ENCODE measurements around the gene ZNF385C. TPM values are rescaled to one million over a fixed set of nuclear protein-coding genes. Genes with fewer than 3 reads are reported as not detected.
"Not testable (repeated sequence)": the region's sequence is repeated elsewhere in the genome, so short reads cannot be mapped to it uniquely, and the experiment has no call there.

Gene ZNF385C
- total RNA-seq, 1 donor from 2014 or later, result under 0.01 TPM

DNA sequence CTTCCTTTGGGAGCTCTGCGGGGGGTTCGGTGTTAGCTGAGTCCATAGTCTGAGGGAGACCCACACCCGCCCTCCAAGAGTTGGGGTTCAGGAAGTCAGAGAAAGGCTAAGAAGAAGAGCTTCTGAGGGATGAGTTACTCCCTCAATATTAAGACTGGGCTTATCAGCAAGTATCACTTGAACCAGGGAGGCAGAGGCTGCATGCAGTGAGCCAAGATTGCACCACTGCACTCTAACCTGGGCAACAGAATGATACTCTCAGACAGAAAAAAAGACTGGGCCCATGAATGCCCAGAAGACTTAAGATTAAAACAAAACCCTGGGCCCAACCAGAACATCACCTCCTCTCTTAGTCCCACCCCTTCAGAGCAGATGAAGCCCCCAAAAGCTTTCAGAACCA is 72.3 kb downstream of the ZNF385C start:
- Histone ChIP-seq H3K4me3 (ENCODE audit: low read depth, low read length) (no peak overlapping the region), H3K27me3 (ENCODE audit: control insufficient read depth, insufficient read depth, low read length) (no peaks in the 10 kb centered on the region), H3K36me3 (ENCODE audit: control insufficient read depth, insufficient read depth, low read length) (peaks cover 18% of the 10 kb centered on the region)
- FAIRE-seq (no peak), DNase-seq (ENCODE audit: low read depth) (no peak)
- TF ChIP-seq, protein P1, sequence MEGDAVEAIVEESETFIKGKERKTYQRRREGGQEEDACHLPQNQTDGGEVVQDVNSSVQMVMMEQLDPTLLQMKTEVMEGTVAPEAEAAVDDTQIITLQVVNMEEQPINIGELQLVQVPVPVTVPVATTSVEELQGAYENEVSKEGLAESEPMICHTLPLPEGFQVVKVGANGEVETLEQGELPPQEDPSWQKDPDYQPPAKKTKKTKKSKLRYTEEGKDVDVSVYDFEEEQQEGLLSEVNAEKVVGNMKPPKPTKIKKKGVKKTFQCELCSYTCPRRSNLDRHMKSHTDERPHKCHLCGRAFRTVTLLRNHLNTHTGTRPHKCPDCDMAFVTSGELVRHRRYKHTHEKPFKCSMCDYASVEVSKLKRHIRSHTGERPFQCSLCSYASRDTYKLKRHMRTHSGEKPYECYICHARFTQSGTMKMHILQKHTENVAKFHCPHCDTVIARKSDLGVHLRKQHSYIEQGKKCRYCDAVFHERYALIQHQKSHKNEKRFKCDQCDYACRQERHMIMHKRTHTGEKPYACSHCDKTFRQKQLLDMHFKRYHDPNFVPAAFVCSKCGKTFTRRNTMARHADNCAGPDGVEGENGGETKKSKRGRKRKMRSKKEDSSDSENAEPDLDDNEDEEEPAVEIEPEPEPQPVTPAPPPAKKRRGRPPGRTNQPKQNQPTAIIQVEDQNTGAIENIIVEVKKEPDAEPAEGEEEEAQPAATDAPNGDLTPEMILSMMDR (IDR thresholded peaks at IDR 0.05; ENCODE audit: insufficient read depth, low read length, severe bottlenecking), result no peak

DNA sequence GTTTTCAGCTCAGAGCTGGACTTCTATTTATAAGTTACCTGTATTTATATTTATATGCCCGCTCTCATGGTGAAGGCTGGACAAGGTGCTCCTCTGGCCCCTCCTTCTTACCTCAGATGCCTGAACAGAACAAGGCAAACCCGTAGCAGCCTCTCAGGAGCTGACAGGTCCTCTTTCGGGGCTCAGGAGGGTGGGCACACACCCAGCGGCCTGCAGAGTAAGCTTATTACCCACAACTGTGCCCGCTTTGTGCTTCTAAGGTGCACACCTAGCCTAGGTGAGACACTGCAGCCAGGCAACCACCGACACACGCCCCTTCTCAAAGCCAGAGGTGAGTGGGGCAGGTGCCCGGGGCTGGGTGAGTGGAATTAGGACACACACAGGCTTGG is 73.1 kb downstream of the ZNF385C start:
- Histone ChIP-seq H3K36me3 (ENCODE audit: control insufficient read depth, insufficient read depth, low read length) (peaks cover 18% of the 10 kb centered on the region), H3K4me3 (ENCODE audit: low read depth, low read length) (no peak overlapping the region), H3K27me3 (ENCODE audit: control insufficient read depth, insufficient read depth, low read length) (no peaks in the 10 kb centered on the region)
- FAIRE-seq (no peak), DNase-seq (ENCODE audit: low read depth) (no peak)
- TF ChIP-seq, protein P1 (IDR thresholded peaks at IDR 0.05; ENCODE audit: insufficient read depth, low read length, severe bottlenecking), result no peak

DNA sequence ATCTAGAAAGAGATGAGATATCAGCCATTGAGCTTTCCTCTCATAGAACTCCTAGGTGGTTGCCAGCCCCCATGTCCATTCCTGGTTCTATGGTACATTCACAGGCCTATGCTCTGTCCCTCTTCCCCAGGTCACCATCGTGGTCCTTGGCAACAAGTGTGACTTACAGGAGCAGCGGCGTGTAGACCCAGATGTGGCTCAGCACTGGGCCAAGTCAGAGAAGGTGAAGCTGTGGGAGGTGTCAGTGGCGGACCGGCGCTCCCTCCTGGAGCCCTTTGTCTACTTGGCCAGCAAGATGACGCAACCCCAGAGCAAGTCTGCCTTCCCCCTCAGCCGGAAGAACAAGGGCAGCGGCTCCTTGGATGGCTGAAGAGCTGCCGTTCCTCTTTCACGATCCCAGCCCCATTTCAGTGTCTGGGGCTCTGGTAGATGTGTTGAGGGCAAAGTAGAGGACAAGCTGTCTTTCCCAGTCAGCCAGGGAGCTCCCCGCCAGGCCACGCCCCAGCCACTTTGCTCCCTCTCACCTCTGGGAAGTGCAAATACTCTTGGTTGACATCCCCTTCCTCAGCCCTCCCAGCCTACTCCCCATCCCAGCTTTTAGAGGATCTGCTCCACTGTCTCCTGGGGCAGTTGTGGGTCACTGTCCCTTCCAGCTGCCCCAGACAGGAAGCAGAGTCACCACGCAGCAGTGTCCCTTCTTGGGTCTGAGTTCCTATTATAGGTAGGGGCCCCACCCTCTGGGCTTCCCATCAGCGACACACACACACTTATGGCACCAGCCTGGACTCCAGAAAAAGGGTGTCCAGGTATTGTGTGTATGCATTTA is 74.5 kb downstream of the ZNF385C start:
- FAIRE-seq, result no peak
- TF ChIP-seq, protein P1 (IDR thresholded peaks at IDR 0.05; ENCODE audit: insufficient read depth, low read length, severe bottlenecking), result no peak
- H3K36me3 ChIP-seq (ENCODE audit: control insufficient read depth, insufficient read depth, low read length), result peaks cover 18% of the 10 kb centered on the region
- H3K27me3 ChIP-seq (ENCODE audit: control insufficient read depth, insufficient read depth, low read length), result no peaks in the 10 kb centered on the region
- H3K4me3 ChIP-seq (ENCODE audit: low read depth, low read length), result no peak overlapping the region
- no peak for DNase-seq (ENCODE audit: low read depth)

DNA sequence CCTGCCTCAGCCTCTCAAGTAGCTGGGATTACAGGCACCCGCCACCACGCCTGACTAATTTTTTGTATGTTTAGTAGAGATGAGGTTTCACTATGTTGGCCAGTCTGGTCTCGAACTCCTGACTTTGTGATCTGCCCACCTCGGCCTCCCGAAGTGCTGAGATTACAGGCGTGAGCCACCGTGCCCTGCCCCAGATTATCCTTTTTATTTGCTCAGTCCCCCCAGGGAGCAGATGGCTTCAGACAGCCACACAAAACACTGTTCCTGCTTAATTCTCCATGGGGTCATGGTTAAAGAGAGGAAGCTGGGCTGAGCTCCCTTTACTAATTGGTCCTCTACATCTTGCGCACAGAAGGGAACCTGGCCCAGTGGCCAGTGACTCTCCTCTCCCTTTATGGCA is 77.4 kb downstream of the ZNF385C start:
- not testable (repeated sequence) for FAIRE-seq; DNase-seq (ENCODE audit: low read depth); H3K27me3 ChIP-seq (ENCODE audit: control insufficient read depth, insufficient read depth, low read length)
- Histone ChIP-seq H3K36me3 (ENCODE audit: control insufficient read depth, insufficient read depth, low read length) (peaks cover 18% of the 10 kb centered on the region), H3K4me3 (ENCODE audit: low read depth, low read length) (peak overlapping the region; percentile 84)

DNA sequence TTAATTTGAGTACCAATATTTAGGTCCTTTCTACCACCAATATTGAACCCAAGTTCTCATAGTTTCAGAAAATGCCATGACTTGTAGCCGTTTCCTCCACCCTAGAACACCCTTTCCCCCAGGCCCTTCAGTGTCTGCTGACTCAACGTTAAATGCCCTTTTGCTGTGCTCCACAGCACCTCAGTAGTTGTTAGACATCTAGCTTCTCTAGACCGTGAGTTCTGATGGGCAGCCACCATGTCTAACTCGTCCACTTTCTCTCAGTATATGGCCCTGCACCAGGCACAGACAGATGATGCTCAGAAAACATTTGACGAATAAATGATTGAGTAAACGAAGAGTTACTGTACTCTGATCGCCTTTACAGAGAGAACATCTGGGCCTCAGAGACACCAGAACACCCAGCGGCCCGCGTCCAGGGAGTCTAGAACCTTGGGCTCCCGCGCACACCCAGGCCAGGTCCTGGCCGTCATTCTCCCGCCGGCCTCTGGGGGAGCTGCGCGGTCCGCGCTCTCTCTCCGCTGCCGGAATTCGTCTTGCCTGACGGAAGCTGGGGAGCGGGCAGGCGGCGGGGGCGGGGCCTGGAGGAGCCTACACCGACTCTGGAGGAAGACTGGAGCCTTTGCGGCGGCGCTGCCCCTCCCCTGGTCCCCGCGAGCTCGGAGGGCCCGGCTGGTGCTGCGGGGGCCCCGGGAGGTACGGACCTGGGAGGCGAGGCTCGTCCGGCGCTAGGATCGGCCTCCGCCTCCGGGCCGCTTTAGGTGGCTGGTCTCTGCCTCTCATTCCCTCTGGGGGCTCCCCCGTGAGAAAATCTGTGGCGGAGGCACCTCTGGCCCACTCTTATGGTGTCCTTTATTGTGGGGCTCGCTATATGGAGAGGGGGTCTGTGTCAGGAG is 78.5 kb downstream of the ZNF385C start, which contains the start of gene NKIRAS2:
Gene NKIRAS2, plus strand, starts transcription at position 582 of the 896 bp plus-strand sequence. CDS start 1,488 bp downstream, outside the sequence.
- FAIRE-seq (no peak), DNase-seq (ENCODE audit: low read depth) (peak; percentile 74)
- Histone ChIP-seq H3K4me3 (ENCODE audit: low read depth, low read length) (peak within 1 kb of the TSS; percentile 84), H3K36me3 (ENCODE audit: control insufficient read depth, insufficient read depth, low read length) (peaks cover 18% of the 10 kb centered on the region), H3K27me3 (ENCODE audit: control insufficient read depth, insufficient read depth, low read length) (no peaks in the 10 kb centered on the region)
- TF ChIP-seq, protein P1 (IDR thresholded peaks at IDR 0.05; ENCODE audit: insufficient read depth, low read length, severe bottlenecking), result peak; percentile 90

DNA sequence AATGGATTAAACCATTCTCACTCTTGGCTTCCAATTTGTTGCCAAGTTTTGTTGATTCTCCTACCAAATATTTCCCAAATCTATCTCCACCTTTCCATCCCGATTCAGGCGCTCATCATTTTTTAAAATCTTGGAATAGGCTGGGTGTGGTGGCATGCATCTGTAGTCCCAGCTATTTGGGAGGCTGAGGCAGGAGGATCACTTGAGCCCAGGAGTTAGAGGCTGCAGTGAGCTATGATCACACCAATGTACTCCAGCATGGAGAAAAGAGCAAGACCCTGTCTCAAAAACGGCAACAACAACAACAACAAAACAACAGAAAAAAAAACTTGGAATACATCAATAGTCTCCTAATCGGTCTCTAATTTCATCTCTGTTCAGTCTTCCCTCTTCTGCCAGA is 79.3 kb downstream of the ZNF385C start:
- Histone ChIP-seq H3K27me3 (ENCODE audit: control insufficient read depth, insufficient read depth, low read length) (no peaks in the 10 kb centered on the region), H3K36me3 (ENCODE audit: control insufficient read depth, insufficient read depth, low read length) (peaks cover 18% of the 10 kb centered on the region), H3K4me3 (ENCODE audit: low read depth, low read length) (no peak overlapping the region)
- FAIRE-seq (no peak), DNase-seq (ENCODE audit: low read depth) (no peak)
- TF ChIP-seq, protein P1 (IDR thresholded peaks at IDR 0.05; ENCODE audit: insufficient read depth, low read length, severe bottlenecking), result no peak
